SK-N-DZ (cell line): ENCODE results near the gene ANP32A.

Experiments
- DNase-seq: peaks from one replicate; pipeline ENCODE4 v3.0.0-alpha.2; 2015; ENCODE audit warnings: low spot score

Gene ANP32A

GRCh38 chr15:68798346-68799094 is 22.2 kb downstream of the ANP32A start:
- no peak for DNase-seq

DNA sequence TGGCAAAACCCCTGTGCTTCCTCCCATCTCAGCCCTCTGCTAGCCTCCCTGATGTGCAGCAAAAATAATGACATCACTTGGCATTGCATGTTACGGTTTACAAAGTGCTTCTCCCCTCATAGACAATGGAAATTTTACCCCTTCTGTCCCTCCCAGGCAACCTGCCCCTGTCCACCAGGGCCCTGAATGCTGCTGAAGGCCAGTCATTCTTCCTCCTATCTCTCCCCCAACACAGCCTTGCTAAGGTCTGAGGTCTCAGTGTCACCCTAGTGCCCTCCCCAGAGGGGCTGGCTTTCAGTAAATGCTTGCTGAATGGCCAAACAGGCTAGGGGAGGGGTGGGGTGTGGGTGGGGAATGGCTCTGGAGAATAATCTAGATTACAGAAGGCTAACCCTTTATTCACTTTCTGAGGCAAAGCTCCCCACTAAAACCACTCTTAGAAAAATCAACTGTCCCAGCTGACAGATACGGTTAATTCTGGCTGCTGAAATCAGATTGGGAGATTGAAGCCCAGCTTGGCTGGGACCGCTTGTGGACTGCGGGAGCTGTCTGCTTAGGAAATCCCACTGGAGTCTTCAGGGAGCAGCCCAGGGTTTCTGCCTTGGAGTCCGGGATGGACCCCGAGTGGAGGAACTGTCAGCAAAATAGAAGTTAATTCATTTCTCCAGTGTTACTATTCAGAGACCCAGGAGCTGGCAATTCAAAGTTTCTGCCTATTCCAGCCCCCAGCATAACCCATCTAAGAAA is 22.9 kb downstream of the ANP32A start:
- no peak for DNase-seq

- DNase-seq, result no peak
These were observed 23.5 kb downstream of the ANP32A start for GRCh38 chr15:68797191-68797590.

- DNase-seq, result no peak
These were observed 24.1 kb downstream of the ANP32A start for GRCh38 chr15:68796576-68796975.

DNA sequence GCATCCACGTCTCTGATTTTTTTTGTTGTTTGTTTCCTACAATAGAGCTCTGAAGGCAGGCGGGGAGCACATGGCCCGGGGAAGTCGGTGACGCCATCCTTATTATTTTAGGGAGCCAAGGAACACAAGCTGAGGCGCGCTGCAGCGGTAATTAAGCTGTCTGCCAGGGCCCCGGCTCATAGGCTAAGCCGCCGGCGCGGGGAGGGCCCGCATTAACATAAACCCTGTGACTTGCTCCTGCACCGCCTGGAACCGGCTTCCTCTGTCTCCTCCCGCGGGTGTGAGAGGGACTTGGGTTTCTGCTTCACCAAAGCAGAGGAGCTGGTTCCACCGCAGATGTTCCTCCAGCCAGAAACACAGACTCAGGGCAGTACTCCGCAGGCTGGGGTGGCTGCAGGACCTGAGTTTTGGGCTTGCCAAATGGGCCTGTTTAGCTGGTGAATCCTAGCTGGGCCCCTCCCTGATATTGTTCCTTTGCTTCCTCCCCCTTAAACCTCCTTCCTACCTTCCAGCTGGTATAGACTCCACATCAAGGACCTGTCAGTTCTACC is 25.3 kb downstream of the ANP32A start:
- no peak for DNase-seq

DNA sequence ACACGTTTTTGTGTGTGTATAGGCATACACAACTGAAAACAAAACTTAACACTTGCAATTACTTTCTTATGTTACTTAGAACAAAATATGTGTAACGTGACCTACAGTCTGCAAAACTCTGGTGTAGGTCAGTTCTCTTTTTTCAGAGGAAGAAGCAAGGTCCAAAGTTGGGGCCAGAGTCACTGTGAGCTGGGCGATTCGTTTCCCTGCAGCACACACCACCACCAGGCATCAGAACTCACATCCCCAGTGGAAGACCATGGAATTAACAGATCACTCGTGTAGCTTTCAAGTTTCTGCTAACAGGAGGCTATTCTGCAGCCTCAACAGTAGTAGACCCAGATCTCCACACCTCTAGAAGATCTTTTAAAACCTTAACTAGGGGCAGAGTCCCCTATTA is 25.8 kb downstream of the ANP32A start:
- DNase-seq, result no peak

DNA sequence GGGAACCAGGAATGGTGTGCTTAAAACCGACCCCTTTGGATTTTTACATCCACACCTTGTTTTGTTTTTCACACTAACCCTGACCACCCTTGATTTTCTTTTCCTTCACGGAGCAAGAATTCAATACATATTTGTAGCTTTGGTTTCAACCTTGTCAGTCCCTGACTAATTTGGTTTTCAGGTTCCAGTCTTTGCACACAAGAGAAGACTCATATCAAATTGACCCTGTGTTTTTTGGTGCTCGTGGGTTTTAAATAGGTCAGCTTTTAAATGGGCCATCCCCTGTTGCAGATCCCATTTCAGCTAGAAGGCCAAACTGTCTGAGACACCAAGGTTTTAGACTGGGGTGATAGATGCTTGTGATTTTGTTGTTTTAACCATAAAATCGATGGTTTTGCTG is 26.4 kb downstream of the ANP32A start:
- DNase-seq, result no peak

- DNase-seq, result no peak
These were observed 26.9 kb downstream of the ANP32A start for GRCh38 chr15:68793776-68794175.

- DNase-seq, result no peak
These were observed 27.6 kb downstream of the ANP32A start for GRCh38 chr15:68792901-68793766.

GRCh38 chr15:68791431-68792283 is 29.0 kb downstream of the ANP32A start:
- no peak for DNase-seq

GRCh38 chr15:68790910-68791309 is 29.8 kb downstream of the ANP32A start:
- DNase-seq, result no peak

GRCh38 chr15:68790242-68790575 is 30.5 kb downstream of the ANP32A start:
- no peak for DNase-seq

DNA sequence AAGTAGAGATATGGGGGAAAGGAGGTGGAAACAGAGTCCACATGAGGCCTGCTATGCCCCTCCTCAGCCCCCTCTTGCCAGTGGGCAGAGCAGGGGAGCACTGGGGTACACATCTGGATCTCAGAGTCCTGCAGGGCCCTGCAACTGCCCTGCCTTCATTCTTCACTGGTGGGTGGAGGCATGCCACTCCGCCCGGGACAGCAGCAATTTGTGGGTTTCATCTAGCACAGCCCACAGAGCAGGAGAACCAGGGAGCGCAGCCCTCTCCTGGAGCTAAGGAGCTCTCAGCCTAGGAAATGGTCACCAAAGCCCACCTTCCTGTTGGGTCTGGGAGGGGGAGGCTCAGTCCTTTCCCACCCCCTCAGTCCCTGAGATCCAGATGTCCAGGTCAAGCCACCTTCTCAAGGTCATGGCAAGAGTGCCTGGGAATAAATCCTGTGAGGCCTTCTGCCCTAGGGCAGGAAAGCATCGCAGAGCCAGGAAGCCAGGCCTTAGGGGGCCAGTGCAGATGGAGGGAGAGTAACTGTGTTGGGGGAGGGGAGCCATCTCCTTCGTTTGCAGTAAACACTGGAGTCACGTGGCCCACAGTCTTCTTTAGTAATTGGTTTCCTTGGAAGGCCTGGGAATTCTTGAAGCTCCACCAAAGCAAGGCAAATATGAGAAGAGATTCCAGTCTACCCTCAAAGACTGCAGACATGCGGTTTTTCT is 31.0 kb downstream of the ANP32A start:
- peak; percentile 43 for DNase-seq

DNA sequence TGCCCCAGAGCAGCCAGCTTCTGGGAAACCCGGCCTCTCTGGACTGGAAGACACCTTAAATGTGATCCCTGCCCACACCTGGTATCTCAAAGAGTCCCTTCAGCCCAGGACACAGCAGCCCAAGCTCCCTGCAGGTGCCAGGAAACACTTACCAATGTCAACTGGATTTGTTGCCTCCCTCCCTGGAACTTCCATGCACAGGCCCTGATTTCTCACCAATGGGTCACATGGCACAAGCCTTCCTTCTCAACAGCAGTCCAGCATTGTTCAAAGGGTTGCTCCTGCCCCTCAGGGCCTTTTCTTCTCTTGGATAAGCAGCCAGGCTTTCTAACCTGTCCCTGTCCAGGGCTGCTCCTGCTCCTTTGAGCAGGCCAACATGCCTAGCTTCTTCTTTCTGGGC is 31.6 kb downstream of the ANP32A start:
- no peak for DNase-seq

GRCh38 chr15:68788264-68788624 is 32.5 kb downstream of the ANP32A start:
- no peak for DNase-seq

- DNase-seq, result no peak
These were observed 33.0 kb downstream of the ANP32A start for GRCh38 chr15:68787609-68788263.

DNA sequence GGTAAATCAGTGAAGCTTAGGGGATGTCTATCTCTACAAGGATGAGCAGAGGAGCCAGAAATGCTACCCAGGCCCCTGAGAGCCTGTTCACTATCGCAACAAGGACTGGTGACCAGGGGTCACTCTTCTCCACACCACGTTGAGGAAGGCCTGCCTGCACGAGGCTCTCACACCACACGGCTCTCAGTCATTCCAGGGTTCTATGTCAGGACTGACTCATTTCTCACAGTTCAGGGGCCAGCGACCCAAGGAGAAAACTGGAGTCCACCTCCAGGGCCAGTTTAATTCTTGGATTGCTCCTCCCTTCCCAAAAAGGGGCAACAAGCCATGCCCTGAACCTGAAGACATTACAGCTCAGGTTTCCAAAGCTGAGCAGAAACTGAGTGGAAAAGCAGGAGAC is 33.9 kb downstream of the ANP32A start:
- no peak for DNase-seq

DNA sequence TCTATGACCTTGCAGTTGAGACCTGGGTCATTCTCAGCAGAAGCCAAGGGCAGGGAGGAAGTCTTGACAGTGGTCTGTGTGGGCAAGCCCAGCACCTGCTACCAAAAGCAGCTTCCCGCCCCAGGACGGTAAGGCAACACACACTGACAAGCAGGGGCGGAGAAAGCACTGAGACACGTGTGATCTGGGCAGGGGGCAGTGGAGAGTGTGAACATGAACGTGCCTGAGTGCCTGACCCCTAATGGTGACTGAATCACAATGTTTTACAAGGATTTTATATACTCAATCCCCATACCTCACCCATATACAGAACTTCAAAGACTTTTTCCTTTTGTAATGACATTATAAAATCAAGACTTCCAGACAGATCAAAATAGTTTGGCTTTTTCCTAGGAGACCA is 35.2 kb downstream of the ANP32A start:
- DNase-seq, result no peak

GRCh38 chr15:68784206-68784605 is 36.5 kb downstream of the ANP32A start:
- no peak for DNase-seq
